GM19099 (cell line): ENCODE results near the gene POTEI.
"Not testable (repeated sequence)": the region's sequence is repeated elsewhere in the genome, so short reads cannot be mapped to it uniquely, and the experiment has no call there.

Experiments used
- POLR2A ChIP-seq: IDR thresholded peaks from 3 replicates; pipeline ENCODE4 v1.6.1; 2011; ENCODE audit warnings: low read depth; ENCODE audit not compliant: insufficient read length; ENCODE audit errors: extremely low read depth

The POTEI gene

DNA sequence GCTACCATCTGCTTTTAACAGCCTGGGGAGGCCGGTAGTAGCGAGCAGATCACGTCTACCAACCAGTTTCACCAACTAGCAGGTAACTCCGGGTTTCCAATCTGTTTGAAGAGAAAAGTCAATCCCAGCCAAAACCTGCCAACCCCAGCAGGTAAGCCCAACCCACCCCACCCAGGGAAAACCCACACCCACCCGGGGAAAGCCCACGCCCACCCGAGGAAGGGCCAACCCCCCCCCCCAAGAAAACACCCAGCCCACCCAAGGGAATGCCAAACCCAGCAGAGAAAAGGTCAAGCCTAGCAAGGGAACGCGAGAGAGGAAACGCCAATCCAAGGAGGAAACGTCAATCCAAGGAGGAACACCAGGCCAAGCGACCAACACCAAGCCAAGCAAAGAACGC, at the start of gene POTEI:
TSS of gene POTEI (minus strand) at position 101 of the 400 bp plus-strand sequence. CDS start at position 8, 93 bp downstream.
- not testable (repeated sequence) for TF ChIP-seq POLR2A

GRCh38 chr2:130520992-130521391, 11.9 kb upstream of the POTEI start, which contains the start of gene CFC1B:
CFC1B (plus strand) TSS chr2:130521222; CDS start chr2:130521485, 263 bp downstream.
- TF ChIP-seq POLR2A = not testable (repeated sequence)
